NCI-H69 (cell line): Measurements from ENCODE around the gene PDGFRA.

Source experiments
- DNase-seq: peaks from one replicate; lab custom pipeline; 2025; lab: John Stamatoyannopoulos, UW

PDGFRA gene

DNA sequence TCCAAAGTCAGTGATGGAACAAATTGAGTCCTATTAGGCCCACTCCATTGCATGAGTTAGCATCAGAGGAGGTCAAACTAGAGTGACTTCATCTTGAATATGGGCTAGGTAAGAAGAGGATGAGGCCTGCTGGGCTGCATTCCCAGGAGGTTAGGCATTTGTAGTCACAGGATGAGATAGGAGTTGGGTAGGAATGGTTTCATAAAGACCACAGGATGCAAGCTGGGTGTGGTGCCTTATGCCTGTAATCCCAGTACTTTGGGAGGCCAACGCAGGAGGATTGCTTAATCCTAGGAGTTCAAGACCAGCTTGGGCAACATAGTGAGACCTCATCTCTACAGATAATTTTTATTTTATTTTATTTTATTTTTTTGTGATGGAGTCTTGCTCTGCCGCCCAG is 26.8 kb downstream of the PDGFRA start:
- no peak for DNase-seq

DNA sequence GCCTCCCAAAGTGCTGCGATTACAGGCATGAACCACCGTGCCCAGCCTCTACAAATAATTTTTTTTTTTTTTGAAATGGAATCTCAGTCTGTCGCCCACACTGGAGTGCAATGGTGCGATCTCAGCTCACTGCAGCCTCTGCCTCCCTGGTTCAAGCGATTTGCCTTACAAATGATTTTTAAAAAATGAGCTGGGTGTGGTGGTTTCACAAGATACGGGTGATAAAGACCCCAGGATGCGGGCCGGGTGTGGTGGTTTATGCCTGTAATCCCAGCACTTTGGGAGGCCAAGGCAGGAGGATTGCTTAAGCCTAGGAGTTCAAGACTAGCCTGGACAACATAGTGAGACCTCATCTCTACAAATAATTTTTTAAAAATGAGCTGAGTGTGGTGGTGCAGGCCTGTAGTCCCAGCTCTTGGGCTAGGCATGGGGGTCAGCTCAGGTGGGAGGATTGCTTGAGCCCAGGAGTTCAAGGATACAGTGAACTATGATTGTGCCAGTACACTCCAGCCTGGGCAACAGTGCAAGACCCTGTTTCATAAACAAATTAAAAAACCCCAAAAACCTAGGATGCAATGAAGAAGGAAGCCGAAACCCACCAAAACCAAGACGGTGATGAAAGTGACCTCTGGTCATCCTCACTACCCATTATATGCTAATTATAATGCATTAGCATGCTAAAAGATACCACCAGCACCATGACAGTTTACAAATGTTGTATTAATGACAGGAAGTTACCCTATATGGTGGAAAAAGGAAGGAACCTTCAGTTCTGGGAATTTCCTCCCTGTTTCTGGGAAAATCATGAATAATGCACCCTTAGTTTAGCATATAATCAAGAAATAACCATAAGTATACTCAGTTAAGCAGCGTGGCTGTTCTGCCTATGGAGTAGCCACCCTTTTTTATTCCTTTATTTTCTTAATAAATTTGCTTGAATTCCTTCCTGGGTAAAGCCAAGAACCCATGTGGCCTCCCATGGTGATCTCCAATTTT is 27.7 kb downstream of the PDGFRA start:
- DNase-seq: no peak

DNA sequence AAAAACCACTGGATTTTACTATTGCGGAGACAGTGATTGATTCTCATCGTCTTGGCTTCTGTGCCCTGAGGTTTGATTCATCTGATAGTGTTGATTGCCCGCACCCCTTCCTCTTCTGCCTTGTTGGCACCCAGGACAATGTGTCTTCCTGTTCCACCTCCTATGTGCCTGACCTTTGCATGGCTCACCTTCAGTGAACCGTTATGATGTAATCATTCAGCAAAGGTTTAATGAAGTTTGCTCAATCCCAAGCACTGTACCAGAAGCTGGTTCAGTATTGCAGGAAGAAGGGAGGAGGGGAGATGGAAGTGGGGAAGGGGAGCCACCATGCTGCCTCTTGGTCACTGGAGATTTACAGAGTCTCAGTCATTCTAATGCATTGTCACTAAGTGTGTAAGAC is 36.3 kb downstream of the PDGFRA start:
- DNase-seq: no peak

DNA sequence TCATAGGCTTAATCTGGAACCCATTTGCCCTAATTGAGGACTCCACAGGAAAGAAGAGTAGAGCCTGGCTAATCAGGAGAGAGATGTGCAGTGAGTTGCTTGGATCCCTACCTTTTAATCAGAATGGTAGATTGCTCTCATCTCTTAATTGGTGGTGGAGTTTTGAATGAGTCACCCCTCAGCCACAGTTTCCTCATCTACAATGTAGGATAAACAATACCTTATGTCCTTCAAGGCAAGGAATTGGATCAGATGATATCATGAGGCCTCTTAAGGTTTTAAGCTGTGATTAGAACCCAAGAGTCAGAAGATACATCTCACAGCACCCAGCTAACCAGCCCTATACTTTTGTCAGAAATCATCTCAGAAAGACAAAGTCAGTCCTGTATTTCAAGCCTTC is 39.1 kb downstream of the PDGFRA start:
- no peak for DNase-seq

DNA sequence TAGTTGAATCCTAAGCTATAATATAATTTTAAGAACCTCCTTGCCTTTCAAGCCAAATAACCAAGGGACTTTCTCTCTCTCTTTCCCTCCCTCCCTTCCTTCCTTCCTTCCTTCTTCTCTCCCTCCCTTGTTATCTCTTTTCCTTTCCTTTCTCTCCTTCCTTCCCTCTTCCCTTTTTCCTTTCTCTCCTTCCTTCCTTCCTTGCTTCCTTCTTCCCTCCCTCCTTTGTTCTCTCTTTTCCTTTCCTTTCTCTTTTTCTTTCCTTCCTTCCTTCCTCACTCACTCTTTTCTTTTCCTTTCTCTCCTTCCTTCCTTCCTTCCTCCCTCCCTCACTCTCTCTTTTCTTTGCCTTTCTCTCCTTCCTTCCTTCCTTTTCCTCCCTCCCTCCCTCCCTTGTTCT is 42.4 kb downstream of the PDGFRA start:
- no peak for DNase-seq

DNA sequence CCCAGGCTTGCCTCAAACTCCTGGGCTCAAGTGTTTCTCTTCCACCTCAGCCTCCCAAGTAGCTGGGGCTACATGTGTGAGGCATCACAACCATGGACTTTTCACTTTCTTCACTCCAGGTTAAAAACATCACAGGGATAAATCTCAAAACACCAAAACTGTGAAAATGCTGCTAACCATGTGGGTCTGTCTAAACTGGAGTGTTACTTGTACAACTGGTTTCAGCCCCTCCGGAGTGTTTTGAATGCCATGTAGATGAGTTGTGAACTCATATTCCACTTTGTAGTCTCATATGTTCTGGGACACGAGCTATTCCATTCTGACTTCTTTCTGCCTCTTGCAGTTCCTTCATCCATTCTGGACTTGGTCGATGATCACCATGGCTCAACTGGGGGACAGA is 43.0 kb downstream of the PDGFRA start:
- DNase-seq: no peak

DNA sequence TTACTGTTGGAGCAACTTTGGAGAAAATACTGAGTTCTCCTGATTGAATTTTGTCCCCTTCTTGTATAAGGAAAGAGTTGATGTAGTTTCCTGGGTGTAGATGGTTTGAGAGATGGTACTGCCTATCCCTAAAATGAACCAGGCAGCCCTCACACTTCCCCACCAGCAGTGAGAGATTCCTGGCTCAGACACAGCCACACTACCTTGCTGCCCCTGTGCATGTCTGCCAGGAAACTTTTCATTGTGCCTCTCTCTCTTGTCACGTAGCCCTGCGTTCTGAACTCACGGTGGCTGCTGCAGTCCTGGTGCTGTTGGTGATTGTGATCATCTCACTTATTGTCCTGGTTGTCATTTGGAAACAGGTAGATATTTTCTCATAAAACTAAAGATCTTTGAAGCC is 45.2 kb downstream of the PDGFRA start:
- DNase-seq: no peak

DNA sequence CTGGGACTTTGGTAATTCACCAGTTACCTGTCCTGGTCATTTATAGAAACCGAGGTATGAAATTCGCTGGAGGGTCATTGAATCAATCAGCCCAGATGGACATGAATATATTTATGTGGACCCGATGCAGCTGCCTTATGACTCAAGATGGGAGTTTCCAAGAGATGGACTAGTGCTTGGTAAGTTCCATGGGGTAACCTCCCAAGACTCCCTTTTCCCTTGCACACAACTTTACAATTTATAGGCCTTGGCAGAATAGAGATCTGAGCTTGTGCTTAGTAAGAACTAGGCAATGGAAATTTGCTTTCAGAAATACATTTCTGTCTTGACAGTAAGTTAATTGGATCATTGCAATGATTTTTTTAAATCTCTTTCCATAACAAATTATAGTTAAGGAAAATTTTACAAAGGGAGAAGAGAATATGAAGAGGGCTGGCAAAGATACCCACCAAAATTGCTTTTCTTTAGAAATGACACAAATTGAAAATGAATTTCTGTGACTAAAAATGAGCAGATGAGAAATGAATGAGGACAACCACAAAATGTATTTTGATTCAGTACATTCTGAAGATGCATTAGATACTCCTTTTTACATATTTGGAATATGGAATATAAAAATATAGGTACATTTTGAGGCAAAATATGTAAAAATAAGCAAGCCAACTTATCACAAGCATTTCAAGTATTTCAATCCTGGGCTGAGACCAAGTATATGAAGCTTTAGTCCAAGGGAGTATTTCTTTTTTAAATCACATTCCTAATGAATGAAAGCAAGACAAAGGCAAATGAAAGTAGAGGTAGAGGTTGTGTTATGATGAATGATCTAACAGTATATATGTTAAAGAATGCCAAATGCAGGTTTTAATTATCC is 45.9 kb downstream of the PDGFRA start:
- DNase-seq: no peak

DNA sequence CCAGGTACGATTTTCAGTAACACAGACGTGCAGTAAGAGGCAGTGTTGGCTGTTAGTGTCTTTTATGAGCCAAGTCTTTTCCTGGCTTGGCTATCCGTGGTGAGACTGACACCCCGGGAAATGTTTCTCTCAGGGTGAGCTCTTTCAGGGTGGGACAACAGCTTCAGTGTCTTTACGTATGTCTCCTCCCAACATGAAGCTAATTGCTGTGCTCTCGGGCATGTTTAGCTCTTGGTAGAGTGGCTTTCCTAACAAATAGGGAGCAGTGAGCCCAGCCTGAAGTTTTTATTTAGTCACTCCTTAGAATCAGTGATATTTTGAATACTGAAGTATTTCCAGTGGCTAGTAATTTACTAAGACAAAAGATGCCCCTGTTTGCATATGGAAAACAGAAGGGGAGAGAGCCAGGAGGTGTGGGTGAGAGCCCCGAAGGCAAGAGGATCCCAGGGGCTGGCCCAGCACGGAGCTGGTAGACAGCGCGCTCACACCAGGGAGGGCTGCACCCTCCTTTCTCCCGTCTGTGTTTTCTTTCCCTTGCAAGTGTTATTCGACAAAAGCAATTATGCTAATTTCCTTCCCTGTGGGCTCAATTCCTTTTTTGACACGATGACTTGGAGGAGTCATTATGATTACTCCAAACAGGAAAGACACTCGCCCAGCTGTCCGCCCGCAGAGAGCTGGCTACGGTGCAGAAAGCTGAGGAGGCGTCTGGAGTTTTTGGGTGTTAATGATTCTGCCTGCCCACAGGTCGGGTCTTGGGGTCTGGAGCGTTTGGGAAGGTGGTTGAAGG is 47.7 kb downstream of the PDGFRA start:
- peak; percentile 66 for DNase-seq

DNA sequence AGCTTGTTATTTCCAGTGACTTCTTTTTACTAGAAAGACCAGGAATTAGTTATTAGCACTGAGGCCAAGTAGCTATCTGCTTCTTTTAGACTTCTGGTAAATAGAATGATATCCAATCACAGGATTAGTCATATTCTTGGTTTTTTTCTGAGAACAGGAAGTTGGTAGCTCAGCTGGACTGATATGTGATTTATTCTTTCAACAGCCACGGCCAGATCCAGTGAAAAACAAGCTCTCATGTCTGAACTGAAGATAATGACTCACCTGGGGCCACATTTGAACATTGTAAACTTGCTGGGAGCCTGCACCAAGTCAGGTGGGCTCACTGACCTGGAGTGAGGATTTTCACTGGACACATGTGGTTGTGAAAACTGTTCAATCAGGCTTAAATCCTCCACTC is 48.6 kb downstream of the PDGFRA start:
- peak; percentile 1 for DNase-seq

DNA sequence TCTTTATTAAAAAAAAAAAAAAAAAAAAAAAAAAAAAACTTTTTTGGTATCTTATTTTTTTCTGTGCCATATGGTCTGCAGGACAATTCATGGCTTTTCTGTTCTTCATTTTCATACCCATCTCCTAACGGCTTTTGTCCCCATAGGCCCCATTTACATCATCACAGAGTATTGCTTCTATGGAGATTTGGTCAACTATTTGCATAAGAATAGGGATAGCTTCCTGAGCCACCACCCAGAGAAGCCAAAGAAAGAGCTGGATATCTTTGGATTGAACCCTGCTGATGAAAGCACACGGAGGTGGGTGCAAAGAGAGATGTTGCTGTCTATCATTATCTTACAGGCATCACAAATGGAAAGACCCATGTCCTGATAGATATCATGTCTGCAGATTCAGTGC is 49.1 kb downstream of the PDGFRA start:
- no peak for DNase-seq

DNA sequence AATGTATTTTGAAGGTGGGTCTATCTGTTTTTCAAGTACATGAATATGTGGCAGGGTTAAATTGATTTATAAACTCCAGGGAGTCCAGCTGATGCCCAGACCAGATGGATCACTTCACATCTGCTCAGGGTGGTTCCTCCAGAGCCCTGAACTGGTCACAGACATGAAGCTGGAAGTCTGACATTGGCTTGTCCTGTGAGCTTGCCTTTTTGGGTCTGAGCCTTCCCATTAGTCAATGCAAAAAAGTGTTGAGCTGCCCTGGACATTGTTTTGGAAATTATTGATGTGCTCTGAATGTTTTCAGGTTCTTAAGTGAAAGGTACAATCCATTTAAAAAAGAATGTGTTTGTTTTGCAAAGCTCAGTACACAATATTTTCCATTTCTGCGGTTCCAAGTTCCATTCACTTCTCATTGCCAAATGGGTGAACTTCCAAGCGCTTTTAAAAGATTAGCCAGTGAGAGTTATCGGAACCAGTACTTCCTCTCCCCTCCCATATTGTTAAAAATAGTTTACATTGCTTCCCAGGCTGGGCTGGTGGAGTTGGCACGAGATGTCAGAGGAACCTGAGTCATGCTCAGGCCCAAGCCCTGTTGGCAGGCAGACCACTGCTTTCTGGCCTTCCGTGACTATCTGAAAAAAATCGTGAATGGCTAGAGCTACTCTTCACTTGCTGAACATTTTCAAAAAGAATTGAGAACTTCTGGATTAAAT is 52.1 kb downstream of the PDGFRA start:
- no peak for DNase-seq

DNA sequence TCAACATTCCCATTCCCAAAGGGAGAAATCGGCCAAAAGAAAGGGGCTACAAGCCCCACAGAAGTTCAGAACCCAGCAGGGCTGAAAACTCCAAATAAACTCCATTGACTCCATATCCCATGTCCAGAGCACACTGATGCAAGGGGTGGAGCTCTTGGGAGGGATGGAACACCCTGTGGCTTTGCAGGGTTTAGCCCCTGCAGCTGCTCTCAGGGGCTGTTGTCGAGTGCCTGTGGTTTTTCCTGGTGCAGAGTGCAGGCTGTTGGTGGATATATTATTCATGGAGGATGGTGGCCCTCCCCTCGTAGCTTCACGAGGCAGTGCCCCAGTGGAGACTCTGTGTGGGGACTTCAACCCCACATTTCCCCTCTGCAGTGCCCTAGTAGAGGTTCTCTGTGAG is 53.7 kb downstream of the PDGFRA start:
- no peak for DNase-seq

DNA sequence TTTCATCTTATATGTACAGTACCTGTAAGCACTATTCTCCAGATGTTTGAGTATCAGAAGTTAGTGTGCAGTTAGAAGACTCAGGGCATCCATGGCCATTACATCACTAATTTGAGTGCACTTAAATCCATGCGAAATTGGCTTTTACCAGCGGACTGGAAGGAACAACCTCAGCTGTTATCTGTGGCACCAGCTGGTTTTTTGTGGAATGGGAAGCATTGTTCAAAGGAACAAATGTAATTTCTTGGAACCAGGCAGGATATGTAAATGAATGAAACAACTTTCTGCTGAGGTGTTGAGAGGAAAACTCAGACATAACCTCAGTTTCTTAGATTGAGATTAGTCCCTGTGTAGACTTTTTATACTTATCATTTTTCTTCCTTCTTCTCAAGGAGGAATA is 60.2 kb downstream of the PDGFRA start:
- DNase-seq: no peak

DNA sequence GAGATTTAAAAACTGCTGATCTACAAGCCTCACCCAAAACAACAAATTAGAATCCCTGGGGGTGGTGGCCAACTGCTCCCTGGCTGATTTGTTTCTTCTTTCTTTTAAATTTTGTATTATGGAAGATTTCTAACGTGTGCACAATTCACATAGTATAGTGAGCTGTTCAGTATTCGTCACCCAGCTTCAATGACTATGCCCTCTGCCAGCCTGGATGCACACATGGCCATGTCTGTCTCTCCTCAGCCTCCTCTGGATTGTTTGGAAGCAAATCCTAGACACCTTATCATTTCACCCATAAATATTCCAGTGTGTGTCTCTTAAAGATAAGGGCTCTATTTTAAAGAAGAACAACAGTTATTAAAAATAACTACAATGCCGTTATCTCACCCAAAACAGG is 61.9 kb downstream of the PDGFRA start:
- no peak for DNase-seq

DNA sequence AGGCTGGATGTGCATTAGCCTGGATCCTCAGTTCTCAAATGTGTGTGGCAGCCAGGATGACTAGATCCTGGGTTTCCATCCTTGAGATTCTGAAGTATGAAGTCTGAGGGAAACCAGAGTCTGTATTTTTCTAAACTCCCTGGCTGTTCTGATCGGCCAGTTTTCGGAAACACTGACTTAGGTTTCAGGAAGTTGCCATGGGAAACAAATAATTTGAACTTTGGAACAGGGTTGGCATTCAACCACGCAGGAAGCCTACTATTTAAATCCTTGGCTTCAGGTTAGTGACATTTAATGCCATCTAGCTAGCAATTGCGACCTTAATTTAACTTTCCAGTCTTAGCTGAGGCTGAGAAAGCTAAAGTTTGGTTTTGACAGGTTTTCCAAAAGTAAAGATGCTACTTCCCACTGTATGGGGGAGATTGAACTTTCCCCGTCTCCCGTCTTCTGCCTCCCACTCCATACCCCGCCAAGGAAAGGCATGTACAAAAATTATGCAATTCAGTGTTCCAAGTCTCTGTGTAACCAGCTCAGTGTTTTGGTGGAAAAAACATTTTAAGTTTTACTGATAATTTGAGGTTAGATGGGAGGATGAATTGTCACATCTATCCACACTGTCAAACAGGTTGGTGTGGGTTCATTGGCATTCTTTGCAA is 67.6 kb downstream of the PDGFRA start:
- no peak for DNase-seq

DNA sequence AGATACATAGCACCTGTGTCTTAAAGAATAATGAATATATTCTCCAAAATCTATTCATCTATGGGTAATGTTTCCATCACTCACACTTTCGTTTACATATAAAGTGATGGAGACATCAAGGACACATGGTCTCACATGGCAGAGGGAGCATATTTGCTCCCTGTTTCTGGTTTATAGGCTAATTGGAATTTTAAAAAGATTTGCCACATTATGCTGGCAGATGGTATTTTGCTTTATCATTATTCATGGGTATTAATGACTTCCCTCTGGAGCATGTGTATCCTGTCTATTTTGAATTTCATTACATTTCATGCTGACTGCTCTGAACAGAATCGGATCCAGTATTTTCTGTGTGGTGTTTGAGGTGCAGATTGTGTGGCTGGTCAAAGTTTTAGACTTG is 79.0 kb downstream of the PDGFRA start:
- DNase-seq: no peak

DNA sequence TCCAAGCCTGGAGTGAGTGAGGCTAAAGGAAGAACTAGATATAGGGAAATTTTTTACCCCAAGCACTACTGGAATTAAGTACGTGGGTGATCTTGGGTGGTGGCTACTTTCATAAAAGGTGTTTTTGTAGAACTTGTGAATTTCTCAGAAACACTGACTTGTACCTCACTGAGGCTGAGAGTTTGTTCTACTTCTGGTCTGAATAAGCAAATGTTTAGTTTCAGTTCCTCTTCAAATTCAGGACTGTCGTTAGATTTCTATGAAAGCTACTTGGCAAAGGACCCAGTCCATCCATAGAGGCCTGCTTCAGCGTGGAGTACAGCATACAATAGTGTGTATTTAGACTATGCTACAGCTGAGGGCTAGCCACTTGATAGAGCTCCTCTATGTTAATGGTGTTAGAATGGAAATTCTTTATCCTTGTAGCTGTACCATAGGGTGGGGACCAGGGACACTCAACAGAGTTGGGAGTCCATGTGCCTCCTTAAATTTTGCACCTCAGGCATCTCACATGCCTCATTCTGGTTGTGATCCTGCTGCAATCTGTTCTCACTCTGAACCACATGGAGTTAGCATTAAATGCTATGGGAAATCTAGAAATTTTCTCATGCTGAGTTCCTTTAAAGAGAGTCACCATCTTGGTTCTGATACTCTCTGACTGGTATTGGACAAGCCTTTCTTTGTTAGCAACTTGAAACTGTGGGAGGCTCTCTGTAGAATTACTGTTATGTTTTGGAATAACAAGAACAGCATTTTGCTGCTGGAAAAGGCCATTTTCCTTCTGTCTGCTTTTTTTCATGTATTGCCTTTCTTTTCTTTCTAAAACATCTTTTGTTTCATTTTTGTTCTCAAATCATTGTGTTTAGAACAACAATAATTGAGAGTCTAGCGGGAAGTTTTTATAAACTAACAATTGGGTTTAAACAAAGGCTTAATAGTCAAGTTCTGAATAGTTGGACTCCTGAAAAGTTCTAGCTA is 86.8 kb downstream of the PDGFRA start:
- DNase-seq: no peak

DNA sequence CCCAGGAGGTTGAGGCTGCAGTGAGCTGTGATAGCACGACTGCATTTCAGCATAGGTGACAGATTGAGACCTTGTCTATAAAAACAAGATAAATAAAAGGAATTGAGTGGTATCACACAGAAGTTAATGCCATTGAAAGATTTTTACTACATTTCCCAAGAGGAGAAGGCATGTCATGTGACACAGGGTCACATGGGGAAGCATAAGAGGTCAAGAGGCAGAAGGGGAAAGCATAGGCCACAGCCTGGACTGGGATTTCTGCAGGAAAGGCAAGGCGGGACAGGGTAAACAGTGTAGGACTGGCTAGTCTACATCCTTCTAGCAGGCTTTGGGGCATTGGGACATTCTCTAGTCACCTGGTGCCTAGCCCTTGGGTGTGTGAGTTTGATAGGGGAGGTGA is 88.6 kb downstream of the PDGFRA start:
- DNase-seq: no peak

DNA sequence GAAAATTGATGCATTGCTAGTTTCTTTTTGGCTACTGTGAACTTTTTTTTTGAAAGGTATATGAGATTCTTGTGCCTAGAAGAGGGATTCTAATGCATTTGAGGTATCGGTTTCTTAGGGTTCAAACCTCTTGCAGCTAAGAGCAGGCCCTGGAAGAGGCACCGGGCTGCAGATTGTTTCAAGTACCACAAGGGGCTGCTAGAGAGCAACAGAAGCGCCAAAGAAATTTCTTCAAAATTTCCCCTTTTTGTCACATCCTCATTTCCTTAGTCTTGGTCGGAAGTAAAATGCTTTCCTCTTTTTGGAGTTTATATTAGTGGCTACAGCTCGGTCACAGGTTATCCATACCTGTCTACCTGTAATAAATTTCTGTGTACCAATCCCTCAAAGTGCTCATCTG is 89.8 kb downstream of the PDGFRA start:
- peak; percentile 37 for DNase-seq
